Mesendoderm (in vitro differentiated cells): ENCODE results near the gene LAMA1.

Source experiments
- DNase-seq: peaks from one replicate; pipeline ENCODE4 v3.0.0; 2013
- H2AK5ac ChIP-seq: 2 replicates; pipeline ENCODE4 v1.6.1; 2013; ENCODE audit warnings: low read length, inconsistent platforms
- H2BK120ac ChIP-seq: 2 replicates; pipeline ENCODE4 v1.6.1; 2013; ENCODE audit warnings: low read depth, mild to moderate bottlenecking, low read length, moderate library complexity, mixed read lengths
- H2BK15ac ChIP-seq: replicated peaks from 2 replicates; pipeline ENCODE4 v1.6.1; 2013; ENCODE audit warnings: low read depth, mild to moderate bottlenecking, moderate library complexity
- H2BK5ac ChIP-seq: 2 replicates; pipeline ENCODE4 v1.6.1; 2013; ENCODE audit warnings: low read length, inconsistent platforms
- H3K18ac ChIP-seq: 2 replicates; pipeline ENCODE4 v1.6.1; 2013; ENCODE audit warnings: mild to moderate bottlenecking, low read length, mixed read lengths
- H3K23ac ChIP-seq: one replicate; pipeline ENCODE4 v1.6.1; 2013; ENCODE audit warnings: low read length
- H3K27ac ChIP-seq: 2 replicates; pipeline ENCODE4 v1.5.1; 2013; ENCODE audit warnings: low read depth, mild to moderate bottlenecking, inconsistent platforms, low read length, moderate library complexity
- H3K27me3 ChIP-seq: 2 replicates; pipeline ENCODE4 v1.6.1; 2013; ENCODE audit warnings: low read length, control low read depth, mild to moderate bottlenecking, inconsistent platforms; ENCODE audit not compliant: insufficient read depth, poor library complexity
- H3K36me3 ChIP-seq: 2 replicates; pipeline ENCODE4 v1.6.1; 2013; ENCODE audit warnings: low read length, inconsistent platforms; ENCODE audit not compliant: control insufficient read depth, insufficient read depth
- H3K4ac ChIP-seq: one replicate; pipeline ENCODE4 v1.6.1; 2013; ENCODE audit warnings: low read depth, mild to moderate bottlenecking, low read length, moderate library complexity
- H3K4me1 ChIP-seq: 2 replicates; pipeline ENCODE4 v1.6.1; 2013; ENCODE audit warnings: low read depth, low read length, inconsistent platforms; ENCODE audit not compliant: control insufficient read depth
- H3K4me2 ChIP-seq: 2 replicates; pipeline ENCODE4 v1.6.1; 2013; ENCODE audit warnings: low read length
- H3K4me3 ChIP-seq: 2 replicates; pipeline ENCODE4 v1.5.1; 2013; ENCODE audit warnings: mild to moderate bottlenecking, low read length
- H3K56ac ChIP-seq: one replicate; pipeline ENCODE4 v1.6.1; 2013; ENCODE audit warnings: low read length
- H3K79me1 ChIP-seq: 2 replicates; pipeline ENCODE4 v1.6.1; 2013; ENCODE audit warnings: low read length, inconsistent platforms
- H3K79me2 ChIP-seq: 2 replicates; pipeline ENCODE4 v1.6.1; 2013; ENCODE audit warnings: mild to moderate bottlenecking, low read length; ENCODE audit not compliant: control insufficient read depth, insufficient read depth
- H3K9ac ChIP-seq: 2 replicates; pipeline ENCODE4 v1.6.1; 2013; ENCODE audit warnings: low read length, inconsistent platforms
- H4K5ac ChIP-seq: one replicate; pipeline ENCODE4 v1.6.1; 2013; ENCODE audit warnings: low read length
- H4K8ac ChIP-seq: one replicate; pipeline ENCODE4 v1.6.1; 2013; ENCODE audit warnings: low read depth, mild to moderate bottlenecking, control low read depth, low read length, moderate library complexity
- WGBS: extraction: QIAGEN DNeasy Blood & Tissue Kit; methylation state at CpG from one replicate; pipeline ENCODE4 v1.1.7; 2013; ENCODE audit warnings: low lambda C conversion rate, missing lambda C conversion rate; ENCODE audit not compliant: insufficient coverage; ENCODE audit errors: extremely low coverage; 5-methylcytosine and 5-hydroxymethylcytosine counted together

LAMA1 gene

GRCh38 chr18:6960656-6961055 lies 156.9 kb downstream of the LAMA1 start:
- Histone ChIP-seq H2BK120ac (no peak overlapping the region), H3K79me1 (no peaks in the 10 kb centered on the region), H3K27me3 (no peaks in the 10 kb centered on the region), H3K9ac (no peak overlapping the region), H3K27ac (no peak overlapping the region), H3K4me3 (no peak overlapping the region), H4K5ac (no peak overlapping the region), H3K4ac (no peak overlapping the region), H4K8ac (no peak overlapping the region), H3K23ac (no peak overlapping the region), H3K18ac (no peak overlapping the region), H2AK5ac (no peak overlapping the region), H3K4me2 (no peak overlapping the region), H2BK15ac (no peak overlapping the region), H3K56ac (no peak overlapping the region), H3K79me2 (no peaks in the 10 kb centered on the region), H2BK5ac (no peak overlapping the region), H3K36me3 (peaks cover 15% of the 10 kb centered on the region), H3K4me1 (no peaks in the 10 kb centered on the region)
- DNase-seq, result peak; percentile 37
- WGBS, result no CpG with 5 or more reads among the region's 2 CpGs

- H3K23ac ChIP-seq, result no peak overlapping the region
- H3K9ac ChIP-seq, result no peak overlapping the region
- H2AK5ac ChIP-seq, result no peak overlapping the region
- H3K27ac ChIP-seq, result no peak overlapping the region
- no peaks in the 10 kb centered on the region for H3K27me3 ChIP-seq
- no peaks in the 10 kb centered on the region for H3K4me1 ChIP-seq
- DNase-seq, result no peak
- H3K4me2 ChIP-seq, result no peak overlapping the region
- no peak overlapping the region for H3K4me3 ChIP-seq
- no CpG with 5 or more reads among the region's 1 CpG for WGBS
- H2BK120ac ChIP-seq, result no peak overlapping the region
- no peak overlapping the region for H3K56ac ChIP-seq
- peaks cover 17% of the 10 kb centered on the region for H3K36me3 ChIP-seq
- H4K5ac ChIP-seq, result no peak overlapping the region
- H4K8ac ChIP-seq, result no peak overlapping the region
- no peaks in the 10 kb centered on the region for H3K79me2 ChIP-seq
- H3K79me1 ChIP-seq, result no peaks in the 10 kb centered on the region
- no peak overlapping the region for H2BK5ac ChIP-seq
- no peak overlapping the region for H3K18ac ChIP-seq
- H2BK15ac ChIP-seq, result no peak overlapping the region
- no peak overlapping the region for H3K4ac ChIP-seq
Measured at GRCh38 chr18:6960124-6960523, 157.5 kb downstream of the LAMA1 start.

- Histone ChIP-seq H3K79me2 (no peaks in the 10 kb centered on the region), H3K27ac (no peak overlapping the region), H3K4me1 (no peaks in the 10 kb centered on the region), H3K23ac (no peak overlapping the region), H3K4ac (no peak overlapping the region), H3K4me2 (no peak overlapping the region), H3K56ac (no peak overlapping the region), H3K27me3 (no peaks in the 10 kb centered on the region), H3K36me3 (peaks cover 17% of the 10 kb centered on the region), H3K4me3 (no peak overlapping the region), H2BK120ac (no peak overlapping the region), H3K9ac (no peak overlapping the region), H4K5ac (no peak overlapping the region), H3K18ac (no peak overlapping the region), H3K79me1 (no peaks in the 10 kb centered on the region), H4K8ac (no peak overlapping the region), H2AK5ac (no peak overlapping the region), H2BK15ac (no peak overlapping the region), H2BK5ac (no peak overlapping the region)
- WGBS, result no CpG with 5 or more reads among the region's 12 CpGs
- no peak for DNase-seq
Measured at GRCh38 chr18:6959110-6959509, 158.5 kb downstream of the LAMA1 start.

GRCh38 chr18:6956999-6957398 lies 160.6 kb downstream of the LAMA1 start:
- no peak overlapping the region for H3K18ac ChIP-seq
- H2BK5ac ChIP-seq, result no peak overlapping the region
- no peak for DNase-seq
- no peak overlapping the region for H2BK15ac ChIP-seq
- no peak overlapping the region for H3K4ac ChIP-seq
- WGBS, result no CpG with 5 or more reads among the region's 12 CpGs
- no peak overlapping the region for H2BK120ac ChIP-seq
- no peak overlapping the region for H3K56ac ChIP-seq
- no peak overlapping the region for H2AK5ac ChIP-seq
- peaks cover 19% of the 10 kb centered on the region for H3K36me3 ChIP-seq
- no peak overlapping the region for H3K27ac ChIP-seq
- peaks cover under 1% of the 10 kb centered on the region for H3K4me1 ChIP-seq
- H3K9ac ChIP-seq, result no peak overlapping the region
- H3K27me3 ChIP-seq, result no peaks in the 10 kb centered on the region
- no peak overlapping the region for H3K4me2 ChIP-seq
- no peaks in the 10 kb centered on the region for H3K79me1 ChIP-seq
- H4K5ac ChIP-seq, result no peak overlapping the region
- H3K79me2 ChIP-seq, result no peaks in the 10 kb centered on the region
- H3K4me3 ChIP-seq, result no peak overlapping the region
- no peak overlapping the region for H4K8ac ChIP-seq
- H3K23ac ChIP-seq, result no peak overlapping the region

GRCh38 chr18:6956495-6956894 lies 161.1 kb downstream of the LAMA1 start:
- H3K18ac ChIP-seq, result no peak overlapping the region
- H4K5ac ChIP-seq, result no peak overlapping the region
- no peak for DNase-seq
- H3K23ac ChIP-seq, result no peak overlapping the region
- no peak overlapping the region for H2BK120ac ChIP-seq
- no peak overlapping the region for H2BK15ac ChIP-seq
- H3K4me3 ChIP-seq, result no peak overlapping the region
- no peak overlapping the region for H4K8ac ChIP-seq
- no peaks in the 10 kb centered on the region for H3K79me1 ChIP-seq
- H3K36me3 ChIP-seq, result peaks cover 18% of the 10 kb centered on the region
- no peak overlapping the region for H2BK5ac ChIP-seq
- H3K79me2 ChIP-seq, result no peaks in the 10 kb centered on the region
- H3K4me2 ChIP-seq, result no peak overlapping the region
- H3K4ac ChIP-seq, result no peak overlapping the region
- H3K56ac ChIP-seq, result no peak overlapping the region
- no peaks in the 10 kb centered on the region for H3K27me3 ChIP-seq
- H3K27ac ChIP-seq, result no peak overlapping the region
- peaks cover 3% of the 10 kb centered on the region for H3K4me1 ChIP-seq
- no peak overlapping the region for H2AK5ac ChIP-seq
- no CpG with 5 or more reads among the region's 5 CpGs for WGBS
- no peak overlapping the region for H3K9ac ChIP-seq

GRCh38 chr18:6955304-6955703 lies 162.3 kb downstream of the LAMA1 start:
- Histone ChIP-seq H3K36me3 (peaks cover 15% of the 10 kb centered on the region), H2BK120ac (no peak overlapping the region), H3K4me2 (no peak overlapping the region), H3K23ac (no peak overlapping the region), H2AK5ac (no peak overlapping the region), H3K79me2 (no peaks in the 10 kb centered on the region), H2BK5ac (no peak overlapping the region), H3K27me3 (no peaks in the 10 kb centered on the region), H3K4me3 (no peak overlapping the region), H3K9ac (no peak overlapping the region), H3K4ac (no peak overlapping the region), H4K8ac (no peak overlapping the region), H2BK15ac (no peak overlapping the region), H4K5ac (no peak overlapping the region), H3K27ac (no peak overlapping the region), H3K18ac (no peak overlapping the region), H3K56ac (no peak overlapping the region), H3K79me1 (no peaks in the 10 kb centered on the region), H3K4me1 (peaks cover 3% of the 10 kb centered on the region)
- DNase-seq, result no peak
- WGBS, result no CpG with 5 or more reads among the region's 18 CpGs
